ENCODE results near the gene DIP2C.

The DIP2C gene

DNA sequence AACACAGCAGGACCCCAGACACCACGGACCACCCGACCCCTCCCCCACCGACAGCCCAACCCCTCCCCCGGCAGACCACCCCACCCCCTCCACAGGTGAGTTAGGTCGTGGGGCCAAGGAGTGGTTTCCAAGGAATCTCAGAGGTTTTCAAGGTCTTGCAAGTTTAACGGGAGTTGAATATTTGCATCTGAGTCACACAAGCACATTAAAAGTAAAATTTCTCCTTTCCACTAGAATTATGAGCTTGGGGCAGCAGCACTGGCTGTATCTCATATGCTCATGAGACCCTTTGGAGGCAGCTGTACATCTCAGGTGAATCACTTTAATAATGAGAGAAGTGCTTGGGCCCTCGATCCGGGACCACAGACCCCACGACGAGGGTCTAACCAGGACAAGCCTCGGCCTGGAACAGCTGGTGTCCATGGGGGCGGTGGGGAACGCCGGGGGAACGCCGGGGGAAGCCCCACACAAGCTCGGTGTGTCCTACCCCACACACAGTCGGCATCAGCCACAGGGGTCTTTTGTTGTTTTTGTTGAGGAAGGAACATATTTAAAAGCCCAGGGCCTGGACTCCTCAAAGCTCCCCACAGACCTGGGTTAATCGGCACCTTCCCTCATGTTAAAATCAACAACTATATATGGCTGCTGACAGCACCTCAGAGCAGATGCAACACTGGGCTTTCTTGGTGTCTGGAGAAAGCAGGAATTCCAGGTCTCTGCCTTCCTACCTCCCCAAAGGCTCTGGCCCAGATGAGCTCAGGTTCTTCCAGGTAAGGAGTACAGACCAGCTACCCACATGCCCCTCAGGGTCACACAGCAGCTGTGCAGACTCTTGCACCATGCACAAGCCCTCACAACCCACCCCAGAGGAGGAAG lies 130.3 kb downstream of the DIP2C start:
- Mint-ChIP-seq H3K27me3 (peaks cover 5% of the 10 kb centered on the region), H3K4me3 (no peak overlapping the region), H3K4me1 (ENCODE audit: low read depth) (no peaks in the 10 kb centered on the region), H3K27ac (no peak overlapping the region), H3K36me3 (ENCODE audit: low read depth) (no peaks in the 10 kb centered on the region), H3K9me3 (peaks cover 4% of the 10 kb centered on the region)
- intact Hi-C loops (cut with micrococcal nuclease) = no loop called here

DNA sequence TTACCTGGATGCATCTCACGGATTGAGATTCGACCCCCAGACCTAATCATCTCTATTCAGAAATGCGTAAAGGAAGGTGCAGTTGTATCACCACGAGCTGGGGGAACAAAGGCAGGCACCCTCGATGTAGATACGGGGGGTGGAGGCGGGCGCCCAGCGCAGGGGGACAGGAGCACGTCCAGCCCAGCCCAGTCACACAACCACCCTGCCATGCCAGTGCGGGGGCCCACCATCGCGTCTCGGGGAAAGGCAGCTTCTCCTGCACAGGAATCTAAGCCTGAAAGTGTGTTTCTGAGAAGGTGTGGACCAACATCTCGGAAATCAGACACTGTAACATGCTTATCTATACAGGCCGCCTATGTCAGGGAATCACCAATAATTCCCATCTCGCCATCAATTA lies 131.1 kb downstream of the DIP2C start:
- intact Hi-C loops (cut with micrococcal nuclease) = no loop called here
- H3K4me3 Mint-ChIP-seq = no peak overlapping the region
- H3K27ac Mint-ChIP-seq = no peak overlapping the region
- no peaks in the 10 kb centered on the region for H3K4me1 Mint-ChIP-seq (ENCODE audit: low read depth)
- no peaks in the 10 kb centered on the region for H3K9me3 Mint-ChIP-seq
- H3K36me3 Mint-ChIP-seq (ENCODE audit: low read depth) = no peaks in the 10 kb centered on the region
- H3K27me3 Mint-ChIP-seq = peaks cover 5% of the 10 kb centered on the region

DNA sequence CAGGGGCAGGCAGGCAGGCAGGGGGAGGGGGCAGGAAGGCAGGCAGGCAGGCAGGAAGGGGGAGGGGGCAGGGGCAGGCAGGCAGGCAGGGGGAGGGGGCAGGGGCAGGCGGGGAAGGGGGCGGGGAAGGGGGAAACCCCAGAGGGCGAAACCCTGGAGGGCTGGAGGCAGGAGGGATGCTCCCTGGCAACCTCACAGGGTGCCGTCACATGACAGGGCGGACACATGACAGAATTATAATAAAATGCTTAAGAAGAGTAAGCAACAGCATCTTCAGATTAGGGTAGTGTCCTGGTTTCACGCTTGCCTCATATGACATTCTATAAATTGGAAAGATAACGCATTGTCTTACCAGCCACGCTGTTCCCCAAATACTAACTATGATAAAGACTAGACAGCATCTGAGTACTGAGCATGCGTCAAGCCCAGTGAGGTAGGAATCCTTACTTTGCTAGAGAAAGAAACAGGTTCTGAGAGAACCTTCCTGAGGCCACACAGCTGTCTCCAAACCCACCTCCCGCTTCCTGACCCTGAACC lies 131.6 kb downstream of the DIP2C start:
- Mint-ChIP-seq H3K27ac (no peak overlapping the region), H3K36me3 (ENCODE audit: low read depth) (no peaks in the 10 kb centered on the region), H3K27me3 (peaks cover 5% of the 10 kb centered on the region), H3K4me3 (no peak overlapping the region), H3K4me1 (ENCODE audit: low read depth) (no peaks in the 10 kb centered on the region), H3K9me3 (no peaks in the 10 kb centered on the region)
- intact Hi-C loops (cut with micrococcal nuclease) = no loop called here

DNA sequence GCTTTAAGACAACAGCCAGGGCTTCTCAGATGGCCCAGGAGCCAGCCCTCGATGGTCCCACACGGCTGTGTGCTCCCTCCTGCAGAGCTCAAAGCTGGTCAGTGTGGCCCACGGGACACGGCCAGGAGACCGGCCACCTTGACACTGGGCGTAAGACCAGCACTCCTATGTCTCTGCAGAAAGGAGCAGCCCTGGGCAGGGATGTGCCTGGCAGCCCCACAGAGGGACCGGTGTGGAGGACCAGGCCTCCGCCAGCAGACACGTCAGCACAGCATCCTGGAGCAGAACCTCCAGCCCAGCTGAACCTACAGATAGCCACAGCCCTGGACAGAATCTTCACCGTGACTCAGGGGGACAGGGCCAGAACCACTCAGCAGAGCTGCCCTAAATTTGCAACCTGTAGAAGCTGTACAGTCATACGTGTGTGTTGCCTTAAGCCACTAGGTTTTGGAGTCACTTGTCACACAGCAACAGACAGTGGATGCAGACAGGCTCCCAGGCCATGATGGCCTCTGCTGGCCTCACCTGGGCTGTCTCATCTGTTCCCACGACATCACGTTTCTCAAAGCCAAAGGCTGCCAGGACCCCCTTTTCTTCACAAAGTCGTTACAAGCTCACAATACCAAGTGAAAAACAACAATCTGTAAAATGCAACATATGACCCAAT lies 132.4 kb downstream of the DIP2C start:
- Mint-ChIP-seq H3K27ac (no peak overlapping the region), H3K9me3 (no peaks in the 10 kb centered on the region)
- intact Hi-C loops (cut with micrococcal nuclease) = no loop called here

DNA sequence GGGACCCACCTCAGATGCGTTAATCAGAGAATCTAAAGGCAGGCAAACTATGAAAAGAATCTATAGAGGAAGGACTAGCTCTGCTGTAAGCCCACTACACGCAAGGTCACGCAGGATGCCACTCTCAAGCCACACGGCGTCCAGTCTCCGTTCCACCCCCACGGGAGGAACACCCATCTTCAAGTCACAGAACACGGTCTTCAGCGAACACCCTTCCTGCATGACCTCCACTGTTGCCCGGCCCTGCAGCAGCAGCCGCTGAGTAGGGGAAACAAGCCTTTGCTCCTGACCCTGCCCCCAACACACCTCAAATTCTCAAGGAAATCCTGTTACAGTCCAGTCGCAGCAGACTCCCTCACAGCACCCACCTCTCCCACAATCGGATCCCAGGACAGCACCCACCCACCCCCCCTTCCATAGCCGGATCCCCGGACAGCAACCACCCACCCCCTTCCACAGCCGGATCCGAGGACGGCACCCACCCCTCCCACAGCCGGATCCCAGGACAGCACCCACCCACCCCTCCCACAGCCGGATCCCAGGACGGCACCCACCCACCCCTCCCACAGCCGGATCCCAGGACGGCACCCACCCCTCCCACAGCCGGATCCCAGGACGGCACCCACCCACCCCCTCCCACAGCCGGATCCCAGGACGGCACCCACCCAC lies 133.7 kb downstream of the DIP2C start:
- Mint-ChIP-seq H3K4me3 (no peak overlapping the region), H3K9me3 (no peaks in the 10 kb centered on the region), H3K27ac (no peak overlapping the region), H3K4me1 (ENCODE audit: low read depth) (no peaks in the 10 kb centered on the region), H3K27me3 (peaks cover 5% of the 10 kb centered on the region), H3K36me3 (ENCODE audit: low read depth) (no peaks in the 10 kb centered on the region)
- intact Hi-C loops (cut with micrococcal nuclease) = no loop called here

More for the DNA sequence above, 132.4 kb downstream of the DIP2C start:
- no peaks in the 10 kb centered on the region for H3K36me3 Mint-ChIP-seq (ENCODE audit: low read depth)
- H3K4me1 Mint-ChIP-seq (ENCODE audit: low read depth) = no peaks in the 10 kb centered on the region
- H3K4me3 Mint-ChIP-seq = no peak overlapping the region
- peaks cover 5% of the 10 kb centered on the region for H3K27me3 Mint-ChIP-seq

DNA sequence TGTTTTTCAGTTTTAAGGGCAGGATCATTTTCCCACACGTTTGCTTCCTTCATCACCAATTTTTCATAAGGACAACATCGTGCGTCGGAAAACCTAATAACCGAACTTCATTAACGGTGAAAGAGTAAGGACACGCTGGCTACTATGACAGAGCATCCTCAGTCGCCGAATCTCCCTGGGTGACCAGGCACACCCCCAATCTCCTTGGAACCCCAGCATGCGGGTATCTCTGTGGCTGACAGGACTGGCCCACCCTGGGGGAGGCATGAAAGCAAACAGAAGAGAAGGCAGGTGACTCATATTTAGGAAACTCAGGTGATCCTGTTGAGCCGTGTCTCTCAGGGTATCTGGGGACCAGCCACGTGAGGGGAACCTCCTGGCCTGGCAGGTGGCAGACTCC lies 134.2 kb downstream of the DIP2C start:
- no peaks in the 10 kb centered on the region for H3K4me1 Mint-ChIP-seq (ENCODE audit: low read depth)
- no peak overlapping the region for H3K27ac Mint-ChIP-seq
- H3K9me3 Mint-ChIP-seq = no peaks in the 10 kb centered on the region
- H3K4me3 Mint-ChIP-seq = no peak overlapping the region
- no peaks in the 10 kb centered on the region for H3K36me3 Mint-ChIP-seq (ENCODE audit: low read depth)
- H3K27me3 Mint-ChIP-seq = peaks cover 5% of the 10 kb centered on the region
- intact Hi-C loops (cut with micrococcal nuclease) = no loop called here

DNA sequence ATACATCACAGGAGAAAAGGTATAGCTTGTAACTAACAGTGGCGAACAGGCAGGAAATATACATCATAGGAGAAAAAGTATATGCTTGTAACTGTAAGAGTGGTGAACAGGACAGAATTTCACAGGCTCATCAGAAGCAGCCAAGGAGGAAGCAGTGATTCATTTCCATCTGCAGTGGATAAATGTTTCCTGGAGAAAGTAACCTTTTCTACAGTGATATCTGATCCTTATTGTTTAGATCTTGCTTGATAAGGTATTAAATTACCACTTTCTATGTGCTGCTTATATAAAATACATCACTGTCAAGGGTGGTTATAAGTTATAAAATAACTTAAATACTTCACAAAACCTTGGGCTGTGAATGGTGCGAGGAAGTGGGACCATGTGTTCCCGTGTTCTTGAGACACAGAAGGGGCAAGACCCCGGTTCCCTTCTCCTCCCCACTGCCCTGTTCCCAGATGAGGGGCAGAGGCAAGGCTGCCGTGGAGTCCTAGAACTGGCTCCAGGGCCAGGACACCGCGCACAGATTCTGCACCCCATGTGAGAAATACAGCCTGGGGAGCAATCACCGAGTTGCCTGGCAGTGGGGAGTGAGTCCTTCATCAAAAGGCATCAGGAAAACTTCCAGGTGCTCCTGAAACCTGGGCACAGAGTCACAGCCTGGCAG lies 135.2 kb downstream of the DIP2C start:
- Mint-ChIP-seq H3K9me3 (no peaks in the 10 kb centered on the region), H3K4me1 (ENCODE audit: low read depth) (no peaks in the 10 kb centered on the region), H3K36me3 (ENCODE audit: low read depth) (no peaks in the 10 kb centered on the region), H3K27ac (no peak overlapping the region), H3K4me3 (no peak overlapping the region), H3K27me3 (peaks cover 6% of the 10 kb centered on the region)
- intact Hi-C loops (cut with micrococcal nuclease) = no loop called here

DNA sequence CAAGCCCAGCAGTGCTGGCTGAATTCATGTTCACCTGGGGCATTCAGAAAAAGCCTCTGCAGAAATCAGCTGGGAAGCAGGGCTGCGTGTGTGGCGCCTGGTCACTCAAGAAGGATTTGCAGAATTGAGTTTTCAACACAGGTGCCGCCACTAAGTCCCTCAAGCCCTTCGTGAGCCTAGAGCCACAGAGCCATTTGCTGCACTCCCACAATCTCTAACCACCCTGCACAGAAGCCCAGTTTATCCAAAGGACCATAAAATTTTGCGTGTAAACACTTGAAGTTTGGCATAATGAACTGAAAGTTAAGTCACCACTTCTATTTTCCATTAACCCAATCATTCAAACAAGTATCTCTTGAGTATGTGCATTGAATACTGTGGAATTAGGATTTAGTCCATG lies 136.2 kb downstream of the DIP2C start:
- Mint-ChIP-seq H3K36me3 (ENCODE audit: low read depth) (no peaks in the 10 kb centered on the region), H3K27me3 (peaks cover 11% of the 10 kb centered on the region), H3K27ac (no peak overlapping the region), H3K4me3 (no peak overlapping the region), H3K9me3 (no peaks in the 10 kb centered on the region), H3K4me1 (ENCODE audit: low read depth) (no peaks in the 10 kb centered on the region)
- intact Hi-C loops (cut with micrococcal nuclease) = no loop called here

DNA sequence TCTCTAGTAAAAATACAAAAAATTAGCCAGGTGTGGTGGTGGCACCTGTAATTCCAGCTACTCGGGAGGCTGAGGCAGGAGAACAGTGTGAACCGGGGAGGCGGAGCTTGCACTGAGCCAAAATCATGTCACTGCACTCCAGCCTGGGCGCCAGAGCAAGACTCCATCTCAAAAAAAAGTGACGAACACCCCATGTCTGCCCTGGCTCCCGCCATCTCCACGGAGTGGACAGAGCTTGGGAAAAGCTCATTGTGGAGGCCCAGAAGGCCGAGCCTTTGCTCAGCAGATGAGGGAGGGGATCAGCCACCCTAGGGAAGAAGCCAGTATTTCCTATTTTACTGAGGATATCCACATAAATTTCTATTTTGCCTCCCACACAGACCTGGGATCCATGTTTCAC lies 136.8 kb downstream of the DIP2C start:
- intact Hi-C loops (cut with micrococcal nuclease) = no loop called here

DNA sequence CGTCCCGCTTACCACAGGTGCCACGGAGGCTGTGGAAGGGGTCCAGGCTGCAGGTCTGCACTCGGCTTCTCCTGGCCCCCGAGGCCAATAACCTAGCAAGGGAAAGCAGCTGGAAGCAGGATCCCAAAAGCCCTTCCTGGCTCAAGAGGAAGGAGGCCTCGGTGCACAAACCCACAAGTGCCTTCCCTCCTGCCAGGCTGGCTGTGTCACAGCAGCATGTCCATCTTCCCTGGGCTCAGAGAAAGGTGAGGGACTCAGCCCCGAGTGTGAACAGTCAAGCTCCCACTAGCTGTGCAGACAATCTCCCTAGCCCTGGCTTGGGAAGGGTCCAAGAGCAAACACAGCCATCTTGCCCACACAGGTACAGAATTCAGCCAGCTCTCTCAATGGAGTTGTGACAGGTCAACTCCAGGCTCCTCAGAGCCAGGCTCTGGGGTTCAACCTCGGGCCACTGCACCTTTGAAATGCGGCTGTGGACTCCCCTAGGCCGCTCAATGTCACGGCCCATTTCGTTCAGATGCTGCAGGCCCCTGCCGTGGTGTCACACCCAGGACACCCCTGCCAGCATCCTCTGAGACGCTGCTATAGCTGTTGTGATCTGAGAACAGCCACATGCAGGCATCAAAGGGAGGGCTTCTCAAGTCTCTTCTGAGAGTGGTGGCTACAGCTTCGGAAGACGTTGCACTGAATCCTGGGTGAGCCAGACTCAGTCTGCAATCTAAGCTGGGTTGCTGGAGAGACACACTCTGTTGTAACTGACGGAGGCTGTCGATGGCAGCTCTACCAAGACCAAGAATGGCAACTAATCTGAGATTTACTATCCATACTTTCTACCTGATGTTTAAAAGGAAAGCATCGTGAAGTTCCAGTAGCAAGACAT lies 137.9 kb downstream of the DIP2C start:
- intact Hi-C loops (cut with micrococcal nuclease) = no loop called here
- no peaks in the 10 kb centered on the region for H3K4me1 Mint-ChIP-seq (ENCODE audit: low read depth)

More for the DNA sequence above, 136.8 kb downstream of the DIP2C start:
- H3K27me3 Mint-ChIP-seq = peaks cover 16% of the 10 kb centered on the region
- no peak overlapping the region for H3K4me3 Mint-ChIP-seq
- no peaks in the 10 kb centered on the region for H3K4me1 Mint-ChIP-seq (ENCODE audit: low read depth)
- no peaks in the 10 kb centered on the region for H3K36me3 Mint-ChIP-seq (ENCODE audit: low read depth)
- no peak overlapping the region for H3K27ac Mint-ChIP-seq
- no peaks in the 10 kb centered on the region for H3K9me3 Mint-ChIP-seq

DNA sequence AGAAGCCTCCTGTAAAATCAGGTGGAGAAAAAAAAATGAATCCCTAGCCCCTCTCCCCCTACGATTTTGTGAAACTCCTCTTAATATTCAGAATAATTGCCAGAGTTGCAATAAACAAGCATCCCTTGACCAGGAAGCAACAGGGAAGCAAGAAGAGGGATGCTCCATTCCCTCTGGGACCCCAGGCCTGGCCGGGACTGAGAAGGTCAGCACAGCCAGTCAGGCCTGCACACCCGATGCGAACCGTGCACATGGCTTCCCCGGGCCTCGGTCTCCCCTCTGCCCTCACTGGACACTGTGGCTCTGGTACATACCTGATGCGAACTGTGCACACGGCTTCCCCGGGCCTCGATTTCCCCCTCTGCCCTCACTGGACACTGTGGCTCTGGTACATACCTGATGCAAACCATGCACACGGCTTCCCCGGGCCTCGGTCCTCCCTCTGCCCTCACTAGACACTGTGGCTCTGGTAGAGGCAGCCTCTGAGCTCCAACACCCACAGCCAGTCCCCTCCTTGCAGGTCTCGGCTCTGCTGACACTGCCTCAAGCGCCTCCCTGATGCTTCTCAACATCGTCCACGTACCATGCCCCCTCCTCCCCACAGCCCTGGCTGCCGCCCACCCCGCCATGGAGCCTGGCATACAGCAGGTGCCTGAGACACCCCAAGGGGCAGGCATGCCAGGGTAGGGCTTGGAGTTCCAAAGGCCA lies 138.6 kb downstream of the DIP2C start:
- Mint-ChIP-seq H3K27ac (no peak overlapping the region), H3K27me3 (peaks cover 15% of the 10 kb centered on the region), H3K4me1 (ENCODE audit: low read depth) (no peaks in the 10 kb centered on the region), H3K9me3 (no peaks in the 10 kb centered on the region), H3K4me3 (no peak overlapping the region), H3K36me3 (ENCODE audit: low read depth) (no peaks in the 10 kb centered on the region)
- intact Hi-C loops (cut with micrococcal nuclease) = no loop called here

More for the DNA sequence above, 137.9 kb downstream of the DIP2C start:
- Mint-ChIP-seq H3K4me3 (no peak overlapping the region), H3K27ac (no peak overlapping the region), H3K27me3 (peaks cover 19% of the 10 kb centered on the region), H3K9me3 (no peaks in the 10 kb centered on the region), H3K36me3 (ENCODE audit: low read depth) (no peaks in the 10 kb centered on the region)

DNA sequence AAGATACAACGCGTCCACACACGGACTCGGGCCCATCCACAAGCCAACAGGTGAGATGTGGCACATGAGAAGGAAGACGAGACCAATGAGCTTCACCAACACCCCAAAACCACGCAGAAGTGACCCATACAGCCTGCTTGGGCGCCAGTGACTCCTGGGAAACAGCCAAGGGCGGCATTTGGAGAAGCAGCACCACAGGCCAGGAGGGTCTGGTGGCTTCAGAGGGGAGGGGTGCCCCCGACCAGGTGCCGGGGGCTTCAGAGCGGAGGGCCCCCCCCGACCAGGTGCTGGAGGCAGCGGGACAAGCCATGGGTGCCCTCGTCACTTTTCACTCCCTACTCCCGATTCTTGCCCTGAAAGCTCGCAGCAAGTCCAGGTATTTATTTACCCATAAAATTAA lies 140.1 kb downstream of the DIP2C start:
- no peaks in the 10 kb centered on the region for H3K4me1 Mint-ChIP-seq (ENCODE audit: low read depth)
- no peak overlapping the region for H3K4me3 Mint-ChIP-seq
- intact Hi-C loops (cut with micrococcal nuclease) = no loop called here
- peaks cover 13% of the 10 kb centered on the region for H3K27me3 Mint-ChIP-seq
- H3K9me3 Mint-ChIP-seq = no peaks in the 10 kb centered on the region
- no peak overlapping the region for H3K27ac Mint-ChIP-seq
- H3K36me3 Mint-ChIP-seq (ENCODE audit: low read depth) = no peaks in the 10 kb centered on the region

Data from dendritic cell treated with granulocyte-macrophage colony-stimulating factor and Interleukin-4, amounts not matched to agents 40 ng/mL and 50 ng/mL, for 4 days (primary cell).